Measurements from ENCODE around the gene LAPTM5. TPM values are rescaled to one million over a fixed set of nuclear protein-coding genes. Genes with fewer than 3 reads are reported as not detected.
A peak's percentile ranks its signal among the peaks of the same experiment; 100 is the strongest.

Gene LAPTM5
- total and polyA plus RNA-seq, 2 of the 8 experiments (the other 6 are each of a cell fraction or from before 2014, with no cell fraction given): 0.37 to 1.4 TPM

- Histone ChIP-seq H4K8ac (ENCODE audit: extremely low read depth, insufficient read depth, low read length) (peak overlapping the region; percentile 12; the same call in 1 of the 2 replicates), H3K4ac (replicated peaks; ENCODE audit: insufficient read length, low read depth, low read length) (no peak overlapping the region), H2BK12ac (ENCODE audit: low read depth, low read length) (peak overlapping the region; percentile 80; the same call in 1 of the 2 replicates), H2AK5ac (ENCODE audit: low read depth, low read length) (no peak overlapping the region), H3K18ac (ENCODE audit: extremely low read depth, low read length) (no peak overlapping the region), H2BK120ac (replicated peaks; ENCODE audit: low read depth, low read length) (no peak overlapping the region), H3K4me2 (ENCODE audit: insufficient read depth in 1 of 2, low read depth in 2 of 2, low read length in 2 of 2) (no peak overlapping the region), H3K4me3 (ENCODE audit: extremely low read depth in 1 of 4, insufficient read depth in 2 of 4, low read depth in 3 of 4, low read length in 4 of 4) (no peak overlapping the region), H3K9ac (replicated peaks in 1 of 4; ENCODE audit: extremely low read depth in 1 of 4, low read depth in 3 of 4, low read length in 3 of 4) (no peak overlapping the region), H3K23me2 (ENCODE audit: low read depth, low read length) (no peaks in the 10 kb centered on the region; the same call in 1 of the 2 replicates), H2BK20ac (ENCODE audit: low read length) (peak overlapping the region; percentile 72), H3K56ac (replicated peaks; ENCODE audit: insufficient read length, low read depth, low read length) (no peak overlapping the region), H3K36me3 (ENCODE audit: control insufficient read depth in 2 of 4, insufficient read depth in 4 of 4, low read length in 3 of 4) (no peaks in the 10 kb centered on the region), H4K5ac (ENCODE audit: insufficient read length, low read depth, low read length) (no peak overlapping the region), H2AFZ (ENCODE audit: low read length) (no peak overlapping the region), H3K27ac (ENCODE audit: low read depth, low read length) (no peak overlapping the region), H2BK5ac (ENCODE audit: low read depth, low read length) (peak overlapping the region; percentile 56; the same call in 1 of the 2 replicates), H3K79me1 (ENCODE audit: low read depth, low read length) (no peaks in the 10 kb centered on the region), H3K4me1 (replicated peaks in 1 of 4; ENCODE audit: control insufficient read depth in 3 of 4, insufficient read depth in 4 of 4, low read length in 3 of 4) (peaks cover 0 to 12% (median 3%) of the 10 kb centered on the region in 4 experiments; a peak in 6 of 7 replicates), H3K79me2 (ENCODE audit: control insufficient read depth in 1 of 2, insufficient read depth in 2 of 2, low read length in 2 of 2) (no peaks in the 10 kb centered on the region), H3K9me3 (ENCODE audit: insufficient read depth in 2 of 2, low read depth in 1 of 2, low read length in 1 of 2) (no peaks in the 10 kb centered on the region), H2BK15ac (ENCODE audit: low read length) (no peak overlapping the region), H3K27me3 (replicated peaks in 1 of 4; ENCODE audit: control insufficient read depth in 3 of 4, extremely low read depth in 1 of 4, insufficient read depth in 3 of 4, low read length in 3 of 4) (no peaks in the 10 kb centered on the region; a peak in 1 of 7 replicates), H4K91ac (replicated peaks; ENCODE audit: insufficient read length, low read length) (peak overlapping the region; percentile 1), H3K23ac (ENCODE audit: insufficient read length) (no peak overlapping the region), H4K20me1 (replicated peaks in 1 of 2; ENCODE audit: control insufficient read depth in 1 of 2, insufficient read depth in 2 of 2, low read length in 2 of 2) (no peaks in the 10 kb centered on the region), H3K14ac (ENCODE audit: insufficient read length) (no peak overlapping the region)
- FAIRE-seq (no peak), DNase-seq (ENCODE audit: low read depth in 1 of 2, low spot score in 2 of 2) (no peak)
- ChIA-PET CTCF (ENCODE audit: partially characterized antibody) (interaction anchor here (0.6 to 55.1 kb wide), 3 partner anchors 6 to 49 kb away, joined by 3 to 1640 read pairs (median 1640); partner anchors contain the start of genes LAPTM5 and MATN1), POLR2A (ENCODE audit: partially characterized antibody) (interaction anchor here (0.6 kb wide), 1 partner anchor 29 kb away, joined by 3 read pairs; no protein-coding TSS in a partner anchor)
- WGBS, 2 experiments (ENCODE audit: extremely low coverage in 1 of 2, insufficient coverage in 1 of 2, insufficient read length in 1 of 2, insufficient replicate concordance in 2 of 2, low coverage in 1 of 2, low lambda C conversion rate in 2 of 2, missing lambda C conversion rate in 1 of 2): 87% methylated on average over 4 of the region's 4 CpGs; no CpG with 5 or more reads in 1 of the 2 experiments
- TF ChIP-seq SP2 (IDR thresholded peaks at IDR 0.05; ENCODE audit: low read length) (no peak), SUZ12 (IDR thresholded peaks at IDR 0.05; ENCODE audit: low read length) (no peak), SAP30 (IDR thresholded peaks at IDR 0.05; ENCODE audit: insufficient read depth, insufficient replicate concordance, low read length) (no peak), SP1 (IDR thresholded peaks at IDR 0.05; ENCODE audit: low read depth, low read length) (no peak), TAF7 (optimal IDR thresholded peaks at IDR 0.05; ENCODE audit: borderline replicate concordance, low read depth, low read length) (no peak), HDAC2 (IDR thresholded peaks at IDR 0.05; ENCODE audit: borderline replicate concordance in 1 of 2, low read depth in 2 of 2, low read length in 2 of 2) (no peak), RNF2 (IDR thresholded peaks at IDR 0.05; ENCODE audit: borderline replicate concordance, low read depth, low read length, missing control alignments, poor library complexity, severe bottlenecking) (no peak), POU5F1 (IDR thresholded peaks at IDR 0.05; ENCODE audit: low read depth, low read length) (no peak), NRF1 (IDR thresholded peaks at IDR 0.05; ENCODE audit: low read depth, low read length) (no peak), CEBPB (IDR thresholded peaks at IDR 0.05; ENCODE audit: low read depth, low read length) (no peak), EP300 (IDR thresholded peaks at IDR 0.05; ENCODE audit: borderline replicate concordance in 1 of 2, low read depth in 2 of 2, low read length in 2 of 2) (no peak), NANOG (IDR thresholded peaks at IDR 0.05; ENCODE audit: insufficient read depth, low read depth, low read length, poor library complexity, severe bottlenecking) (no peak)
Observed at GRCh38 chr1:30745834-30746208, 11.8 kb downstream of the LAPTM5 start.
